Activated CD4-positive, alpha-beta T cell treated with anti-CD3 and anti-CD28 coated beads, Interleukin-2, Interleukin-6, amounts not matched to agents 100 ng/mL and 50 ng/mL, durations not matched to agents 16 hours and 8 hours (primary cell): ENCODE data around the gene PLCB1.
"Not testable (repeated sequence)": the region's sequence is repeated elsewhere in the genome, so short reads cannot be mapped to it uniquely, and the experiment has no call there.

Source experiments
- DNase-seq: peaks from one replicate; pipeline ENCODE4 v3.0.0-alpha.2; 2020

The PLCB1 gene

GRCh38 chr20:8373579-8373978 is 241.5 kb downstream of the PLCB1 start:
- no peak for DNase-seq

- no peak for DNase-seq
Observed at GRCh38 chr20:8375898-8376297, 243.8 kb downstream of the PLCB1 start.

GRCh38 chr20:8376940-8377339 is 244.9 kb downstream of the PLCB1 start:
- no peak for DNase-seq

- DNase-seq = not testable (repeated sequence)
Observed at GRCh38 chr20:8379125-8379524, 247.1 kb downstream of the PLCB1 start.

GRCh38 chr20:8385247-8385646 is 253.2 kb downstream of the PLCB1 start:
- no peak for DNase-seq

- no peak for DNase-seq
Observed at GRCh38 chr20:8386991-8387390, 254.9 kb downstream of the PLCB1 start.

GRCh38 chr20:8388141-8388540 is 256.1 kb downstream of the PLCB1 start:
- DNase-seq = no peak

GRCh38 chr20:8388707-8389106 is 256.6 kb downstream of the PLCB1 start:
- no peak for DNase-seq

- DNase-seq = peak; percentile 20
Observed at GRCh38 chr20:8389381-8390036, 257.4 kb downstream of the PLCB1 start.

- no peak for DNase-seq
Observed at GRCh38 chr20:8390037-8390433, 258.0 kb downstream of the PLCB1 start.

GRCh38 chr20:8390500-8390899 is 258.4 kb downstream of the PLCB1 start:
- no peak for DNase-seq

- no peak for DNase-seq
Observed at GRCh38 chr20:8393381-8393780, 261.3 kb downstream of the PLCB1 start.

GRCh38 chr20:8394308-8394945 is 262.4 kb downstream of the PLCB1 start:
- DNase-seq = peak; percentile 27

GRCh38 chr20:8395956-8396355 is 263.9 kb downstream of the PLCB1 start:
- DNase-seq = no peak

- DNase-seq = no peak
Observed at GRCh38 chr20:8398263-8399051, 266.4 kb downstream of the PLCB1 start.

GRCh38 chr20:8399947-8400346 is 267.9 kb downstream of the PLCB1 start:
- peak; percentile 30 for DNase-seq

GRCh38 chr20:8400486-8400885 is 268.4 kb downstream of the PLCB1 start:
- no peak for DNase-seq

- DNase-seq = no peak
Observed at GRCh38 chr20:8401556-8401955, 269.5 kb downstream of the PLCB1 start.

- DNase-seq = no peak
Observed at GRCh38 chr20:8402798-8403197, 270.7 kb downstream of the PLCB1 start.

- no peak for DNase-seq
Observed at GRCh38 chr20:8404912-8405635, 273.0 kb downstream of the PLCB1 start.

- DNase-seq = no peak
Observed at GRCh38 chr20:8406391-8406790, 274.3 kb downstream of the PLCB1 start.

GRCh38 chr20:8408587-8409307 is 276.7 kb downstream of the PLCB1 start:
- DNase-seq = no peak

- DNase-seq = no peak
Observed at GRCh38 chr20:8413691-8414090, 281.6 kb downstream of the PLCB1 start.
